GM21825 (cell line): ENCODE results near the gene PROSER2.
A peak's percentile ranks its signal among the peaks of the same experiment; 100 is the strongest.

Source experiments
- ATAC-seq: cut with Tn5 transposase; IDR thresholded peaks from one replicate; pipeline ENCODE4 v1.9.1; 2021; ENCODE audit warnings: mild to moderate bottlenecking, moderate library complexity; ENCODE audit not compliant: unreplicated experiment

The PROSER2 gene

DNA sequence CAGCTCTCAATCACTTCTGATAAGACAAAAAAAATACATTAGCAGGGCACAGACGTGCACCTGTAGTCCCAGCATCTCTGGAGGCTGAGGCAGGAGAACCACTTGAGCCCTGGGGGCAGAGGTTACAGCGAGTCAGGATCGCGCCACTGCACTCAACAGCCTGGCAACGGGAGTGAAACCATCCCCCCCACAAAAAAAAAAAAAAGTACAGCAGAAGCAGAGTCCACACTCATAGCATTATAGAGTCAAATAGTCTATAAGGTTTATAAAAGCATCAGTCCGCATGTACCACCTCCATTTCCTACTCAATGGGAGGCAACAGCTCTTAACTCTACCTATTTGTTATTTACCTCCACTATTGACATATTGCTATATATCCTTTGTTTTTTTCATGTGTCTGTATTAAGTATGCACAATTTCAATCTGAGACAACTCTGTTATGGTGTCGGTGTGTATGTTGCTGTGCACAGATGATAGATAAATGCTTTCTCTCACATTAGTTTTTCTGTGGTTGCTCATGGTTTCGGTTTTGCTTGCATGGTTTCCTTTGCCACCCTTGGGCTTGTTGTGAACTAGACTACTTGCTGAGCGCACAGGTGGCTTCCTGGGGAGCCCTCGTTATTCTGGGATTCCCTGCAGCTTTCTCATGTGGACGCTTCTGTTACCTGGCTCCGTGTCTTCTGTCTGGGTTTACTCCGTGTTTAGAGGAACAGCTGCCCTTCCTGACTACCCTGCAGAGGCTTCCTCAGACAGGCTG is 40.4 kb downstream of the PROSER2 start:
- peak; percentile 97 for ATAC-seq

DNA sequence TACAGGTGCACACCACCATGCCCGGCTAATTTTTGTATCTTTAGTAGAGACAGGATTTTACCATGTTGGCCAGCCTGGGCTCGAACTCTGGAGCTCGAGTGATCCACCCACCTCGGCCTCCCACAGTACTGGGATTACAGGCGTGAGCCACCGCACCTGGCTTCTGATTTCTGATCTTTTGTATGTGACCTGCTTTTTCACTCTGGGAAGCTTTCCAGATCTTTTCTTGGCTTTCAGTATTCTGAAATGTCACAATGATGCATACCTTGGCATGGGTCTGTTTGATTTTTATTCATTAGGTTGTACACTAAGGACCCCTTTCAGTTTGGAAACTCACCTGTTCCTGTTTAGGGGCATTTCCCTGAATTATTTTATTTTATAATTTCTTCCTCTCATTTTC is 41.6 kb downstream of the PROSER2 start:
- ATAC-seq = no peak

GRCh38 chr10:11865561-11865960 is 42.4 kb downstream of the PROSER2 start:
- ATAC-seq = no peak

- no peak for ATAC-seq
Measured at GRCh38 chr10:11866199-11866925, 43.2 kb downstream of the PROSER2 start.

- no peak for ATAC-seq
Measured at GRCh38 chr10:11869219-11869618, 46.1 kb downstream of the PROSER2 start.

- ATAC-seq = no peak
Measured at GRCh38 chr10:11869743-11870460, 46.7 kb downstream of the PROSER2 start.

GRCh38 chr10:11870461-11870780 is 47.3 kb downstream of the PROSER2 start:
- no peak for ATAC-seq

DNA sequence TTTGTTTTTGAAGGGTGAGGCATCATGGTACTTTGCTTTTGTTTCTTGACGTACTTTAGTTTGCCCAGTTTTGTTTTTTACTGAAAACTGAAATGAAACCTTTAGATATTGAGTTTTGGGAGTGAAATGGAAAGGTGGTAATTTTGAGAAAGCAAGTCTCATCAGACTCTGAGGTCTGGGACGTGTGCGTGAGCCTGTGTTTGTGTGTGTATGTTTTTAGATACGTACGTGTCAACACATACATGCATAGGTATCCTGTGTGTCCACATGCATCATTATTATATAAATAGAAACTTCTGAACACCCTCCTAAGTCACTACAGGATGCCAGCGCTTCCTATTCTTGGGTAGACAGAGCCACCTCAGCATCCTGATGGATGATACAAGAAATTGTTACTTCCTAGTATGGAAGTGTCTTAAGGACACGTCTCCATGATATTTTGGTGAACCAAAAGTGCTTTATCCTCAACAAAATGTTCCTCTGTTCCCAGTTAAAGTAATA is 47.8 kb downstream of the PROSER2 start:
- ATAC-seq = no peak

GRCh38 chr10:11871466-11871865 is 48.3 kb downstream of the PROSER2 start:
- no peak for ATAC-seq

- no peak for ATAC-seq
Measured at GRCh38 chr10:11874568-11875493, 51.7 kb downstream of the PROSER2 start.

- ATAC-seq = no peak
Measured at GRCh38 chr10:11875494-11876281, 52.5 kb downstream of the PROSER2 start.

DNA sequence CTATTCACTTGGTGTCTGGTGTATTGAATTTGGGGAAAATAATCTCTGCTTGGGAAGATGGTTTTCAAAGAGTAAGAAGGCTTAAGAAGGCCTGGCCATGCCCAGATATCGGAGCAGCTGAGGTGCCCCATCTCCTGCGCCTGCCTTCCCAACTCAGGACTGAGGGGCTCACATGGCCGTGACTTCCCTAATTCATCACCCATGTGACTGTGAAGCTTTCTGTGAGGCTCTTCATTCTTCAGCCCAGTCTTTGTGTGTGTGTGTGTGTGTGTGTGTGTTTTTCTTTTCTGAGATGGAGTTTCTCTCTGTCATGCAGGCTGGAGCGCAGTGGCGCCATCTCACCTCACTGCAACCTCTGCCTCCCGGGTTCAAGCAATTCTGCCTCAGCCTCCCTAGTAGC is 53.2 kb downstream of the PROSER2 start:
- ATAC-seq = no peak

- ATAC-seq = no peak
Measured at GRCh38 chr10:11876805-11877590, 53.8 kb downstream of the PROSER2 start.

DNA sequence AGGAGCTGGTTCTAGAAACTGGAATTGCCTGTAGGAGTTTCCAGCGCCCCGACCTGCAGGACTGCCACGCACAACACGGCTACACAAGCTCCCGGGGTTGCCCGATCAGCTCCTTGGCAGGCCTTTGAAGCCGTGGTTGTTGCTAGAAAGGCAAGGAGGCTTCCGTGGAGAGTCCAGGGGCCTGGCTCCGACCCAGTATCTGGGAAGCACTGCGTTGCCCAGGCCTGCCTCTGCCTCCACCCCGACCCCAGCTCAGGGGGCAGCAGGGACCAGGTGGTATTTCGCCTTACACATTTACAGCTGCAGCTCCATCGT is 54.4 kb downstream of the PROSER2 start:
- ATAC-seq = no peak

DNA sequence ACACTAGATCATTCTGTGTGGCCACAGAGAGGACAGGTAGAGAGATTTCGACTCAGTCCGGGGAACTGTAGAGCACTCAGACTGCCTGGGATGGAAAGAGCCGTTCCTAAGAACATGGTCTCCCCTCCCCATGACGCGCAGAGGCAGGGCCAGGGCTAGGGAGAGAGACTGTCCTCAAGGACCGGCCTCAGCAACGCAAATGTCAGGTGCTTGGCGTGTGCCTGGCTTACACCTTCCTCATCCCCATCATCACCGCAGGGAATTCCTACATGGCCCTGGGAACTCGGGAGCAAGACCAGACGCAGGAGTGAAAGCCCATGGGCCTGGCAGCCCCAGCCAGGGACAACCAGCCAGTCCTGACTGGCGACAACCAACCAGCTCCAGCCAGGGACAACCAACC is 55.6 kb downstream of the PROSER2 start:
- no peak for ATAC-seq

DNA sequence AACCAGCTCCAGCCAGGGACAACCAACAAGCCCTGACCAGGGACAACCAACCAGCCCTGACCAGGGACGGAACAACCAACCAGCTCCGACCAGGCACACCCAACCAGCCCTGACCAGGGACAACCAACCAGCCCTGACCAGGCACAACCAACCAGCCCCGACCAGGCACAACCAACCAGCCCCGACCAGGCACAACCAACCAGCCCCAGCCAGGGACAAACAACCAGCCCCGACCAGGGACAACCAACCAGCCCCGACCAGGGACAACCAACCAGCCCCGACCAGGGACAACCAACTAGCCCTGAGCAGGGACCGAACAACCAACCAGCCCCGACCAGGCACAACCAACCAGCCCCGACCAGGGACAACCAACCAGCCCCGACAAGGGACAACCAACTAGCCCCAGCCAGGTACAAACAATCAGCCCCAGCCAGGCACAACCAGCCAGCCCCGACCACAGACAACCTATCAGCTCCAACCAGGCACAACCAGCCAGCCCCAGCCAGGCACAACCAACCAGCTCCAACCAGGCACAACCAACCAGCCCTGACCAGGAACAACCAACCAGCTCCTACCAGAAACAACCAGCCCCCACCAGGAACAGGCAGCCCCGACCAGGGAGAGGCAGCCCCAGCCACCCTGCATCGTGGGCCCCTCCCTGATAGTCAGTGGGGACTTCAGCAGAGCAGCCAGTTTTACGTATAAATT is 56.4 kb downstream of the PROSER2 start:
- ATAC-seq = no peak

- ATAC-seq = no peak
Measured at GRCh38 chr10:11880151-11881029, 57.2 kb downstream of the PROSER2 start.

DNA sequence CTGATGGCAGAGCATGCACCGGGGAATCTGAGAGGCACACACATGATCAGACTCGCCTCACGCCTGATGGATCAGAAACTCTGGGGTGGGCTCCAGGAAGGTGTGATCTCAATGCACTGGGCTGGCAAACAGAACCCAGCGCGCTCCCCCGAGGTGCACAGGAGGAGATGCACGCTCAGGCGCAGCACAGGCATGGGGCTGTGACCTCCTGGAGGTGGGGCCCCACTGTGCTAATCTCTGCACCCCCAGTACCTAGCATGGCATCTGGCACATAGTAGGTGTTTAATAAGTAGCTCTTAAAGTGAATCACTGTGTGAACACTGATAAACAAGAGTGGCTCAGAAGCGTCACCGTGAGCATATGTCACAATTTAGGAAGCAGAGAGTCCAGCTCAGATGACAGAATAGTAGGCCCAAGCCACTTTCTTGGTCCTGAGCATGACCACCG is 57.9 kb downstream of the PROSER2 start:
- ATAC-seq = no peak
